GM21447 (cell line): Measurements from ENCODE around the gene RALGDS.

Experiments used
- ATAC-seq: cut with Tn5 transposase; IDR thresholded peaks from one replicate; pipeline ENCODE4 v1.9.1; 2021; ENCODE audit not compliant: unreplicated experiment

RALGDS gene

DNA sequence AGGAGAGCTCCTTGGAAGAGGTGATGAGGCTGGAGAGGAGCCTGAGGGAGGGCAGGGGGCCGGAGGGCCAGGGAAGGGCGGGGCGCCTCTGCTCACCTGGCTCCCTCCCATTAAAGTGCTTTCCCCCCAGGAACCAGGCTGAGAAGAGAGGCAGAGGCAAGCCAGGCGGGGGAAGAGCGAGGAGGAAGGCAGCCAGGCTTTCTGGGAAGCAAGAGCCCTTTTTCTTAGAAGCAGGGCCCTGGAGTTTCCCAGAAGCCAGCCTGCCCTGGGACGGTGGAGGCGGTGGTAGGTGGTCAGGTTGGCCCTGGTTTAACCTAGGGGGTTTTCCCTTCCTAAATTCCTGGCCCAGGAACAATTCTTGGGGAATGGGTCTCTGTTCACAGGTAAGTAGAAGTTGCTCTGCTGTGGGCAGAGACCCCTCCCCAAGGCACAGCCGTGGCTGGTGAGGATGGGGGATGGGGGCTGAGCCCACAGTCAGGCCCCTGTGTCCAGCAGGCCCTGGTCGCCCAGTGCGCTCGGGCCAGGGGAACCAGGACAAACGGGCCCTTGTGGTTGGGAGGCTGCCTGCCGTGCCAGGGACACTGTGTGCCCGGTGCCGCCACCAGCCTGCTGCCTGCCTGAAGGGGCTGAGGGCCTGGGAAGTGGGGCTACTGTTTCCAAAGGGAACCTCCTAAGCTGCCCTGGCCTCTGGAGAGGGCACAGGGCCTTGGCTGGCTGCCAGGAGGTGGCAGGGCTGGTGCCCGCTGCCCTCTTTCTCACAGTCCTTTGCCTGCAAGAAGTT, 16.6 kb upstream of the RALGDS start:
- ATAC-seq, result no peak

DNA sequence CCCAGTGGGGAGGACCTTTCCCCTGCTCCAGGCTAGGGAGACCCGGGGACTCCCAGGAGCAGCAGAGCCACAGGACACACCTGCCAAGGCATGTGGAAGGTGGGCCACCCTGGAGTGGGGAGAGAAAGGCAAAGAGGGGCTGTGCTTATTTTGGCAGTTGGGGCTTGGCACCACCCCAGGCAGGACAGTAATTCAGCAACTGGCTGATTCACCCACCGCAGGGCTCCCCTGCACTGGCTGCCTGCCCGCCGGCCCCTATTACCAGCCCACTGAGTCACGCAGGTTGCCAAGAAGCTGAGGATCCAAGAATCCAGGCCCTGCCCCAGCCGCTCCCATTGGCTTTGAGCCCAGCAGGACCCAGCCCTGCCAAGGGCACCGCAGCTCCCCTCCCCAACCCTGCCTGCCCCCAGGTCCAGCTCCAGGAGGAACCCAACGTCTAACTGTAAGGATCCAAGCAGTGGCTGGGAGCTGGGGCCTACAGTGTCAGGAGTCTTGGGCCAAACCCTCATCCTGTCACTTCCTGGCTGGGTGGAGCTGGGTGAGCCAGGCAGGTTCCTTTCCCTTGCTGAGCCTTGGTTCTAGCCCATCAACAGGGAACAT, 14.2 kb upstream of the RALGDS start:
- no peak for ATAC-seq

- ATAC-seq, result no peak
Observed at GRCh38 chr9:133134388-133135145, 13.5 kb upstream of the RALGDS start.

- ATAC-seq, result peak; percentile 89
Observed at GRCh38 chr9:133133681-133134387, 12.8 kb upstream of the RALGDS start.

DNA sequence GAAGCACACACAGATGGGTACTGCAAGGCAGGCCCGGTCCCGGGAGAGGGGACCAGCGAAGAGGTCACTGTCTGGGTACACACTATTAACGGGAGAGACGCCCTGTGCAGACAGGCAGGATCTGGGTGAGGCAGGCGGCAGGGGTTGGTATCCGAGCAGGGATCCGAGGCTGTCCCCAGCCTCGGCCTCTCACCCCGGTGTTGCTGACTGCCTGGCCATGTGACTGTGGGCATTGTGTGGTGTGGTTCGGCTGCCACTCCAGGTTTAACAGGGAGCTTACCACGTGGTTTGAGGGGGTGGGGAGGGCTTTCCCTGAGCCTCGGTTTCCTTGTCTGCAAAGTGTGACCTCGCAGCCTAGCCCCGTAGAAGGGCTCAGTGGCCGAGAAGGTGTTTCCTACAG, 11.1 kb upstream of the RALGDS start:
- no peak for ATAC-seq

DNA sequence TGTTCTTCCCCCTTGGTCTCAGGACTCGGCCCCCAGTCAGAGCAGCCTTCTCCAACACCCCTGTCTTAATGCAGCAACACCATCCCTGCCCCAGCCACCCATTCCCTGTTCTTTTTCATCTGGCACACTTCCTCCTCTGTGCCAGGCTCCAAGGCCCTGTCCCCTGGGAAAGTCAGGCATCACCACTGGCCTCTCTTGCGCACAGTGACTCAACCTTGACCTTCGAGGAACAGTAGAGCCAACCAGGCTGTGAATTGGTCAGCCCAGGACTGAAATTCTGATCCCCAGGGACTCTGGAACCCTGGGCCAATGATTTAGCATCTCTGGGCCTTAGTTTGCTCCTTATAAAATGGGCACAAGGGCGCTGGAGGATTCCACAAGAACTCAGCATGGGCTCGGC, 10.5 kb upstream of the RALGDS start:
- no peak for ATAC-seq

- ATAC-seq, result peak; percentile 37
Observed at GRCh38 chr9:133130685-133131244, 9.7 kb upstream of the RALGDS start.

DNA sequence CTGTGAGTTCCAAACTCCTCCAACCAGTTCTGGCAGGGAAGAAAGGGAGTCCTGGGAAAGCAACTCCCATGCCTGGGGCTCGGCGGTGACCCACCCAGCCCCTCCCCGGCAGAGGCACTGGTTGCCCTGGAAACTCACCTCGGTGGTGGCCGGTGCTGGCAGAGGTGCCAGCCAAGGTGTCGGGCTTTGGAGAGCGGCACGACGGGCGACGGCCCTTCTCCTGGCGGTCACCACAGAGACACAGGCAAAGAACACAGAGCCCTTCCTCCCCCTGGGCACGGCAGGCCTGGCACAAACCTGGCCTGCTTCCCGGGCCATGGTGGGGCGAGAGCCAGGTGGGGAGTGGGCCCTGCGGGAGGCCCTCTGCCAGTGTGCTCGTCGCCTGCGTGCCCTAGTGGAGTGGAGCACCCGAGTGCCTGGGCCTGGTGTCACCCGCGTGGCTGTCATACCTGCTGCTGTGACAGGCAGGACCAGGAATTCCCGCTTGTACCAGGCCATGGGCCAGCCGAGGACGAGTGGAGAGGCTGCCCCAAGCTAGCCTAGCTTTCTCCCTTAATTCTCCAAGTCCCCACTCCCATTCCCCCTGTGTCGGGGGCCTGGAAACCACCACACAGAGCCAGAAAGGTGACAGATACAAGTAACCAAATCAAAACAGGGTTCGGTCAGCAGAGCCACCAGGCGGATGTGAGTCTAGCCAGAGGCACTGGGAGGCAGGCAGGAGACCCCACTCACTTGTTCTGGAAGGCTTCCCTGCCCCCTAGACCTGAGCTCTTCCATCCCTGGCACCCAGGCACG, 8.2 kb upstream of the RALGDS start:
- ATAC-seq, result no peak

GRCh38 chr9:133128152-133128551, 7.1 kb upstream of the RALGDS start:
- no peak for ATAC-seq

GRCh38 chr9:133127340-133127981, 6.4 kb upstream of the RALGDS start:
- no peak for ATAC-seq

- ATAC-seq, result no peak
Observed at GRCh38 chr9:133126697-133127339, 5.8 kb upstream of the RALGDS start.

DNA sequence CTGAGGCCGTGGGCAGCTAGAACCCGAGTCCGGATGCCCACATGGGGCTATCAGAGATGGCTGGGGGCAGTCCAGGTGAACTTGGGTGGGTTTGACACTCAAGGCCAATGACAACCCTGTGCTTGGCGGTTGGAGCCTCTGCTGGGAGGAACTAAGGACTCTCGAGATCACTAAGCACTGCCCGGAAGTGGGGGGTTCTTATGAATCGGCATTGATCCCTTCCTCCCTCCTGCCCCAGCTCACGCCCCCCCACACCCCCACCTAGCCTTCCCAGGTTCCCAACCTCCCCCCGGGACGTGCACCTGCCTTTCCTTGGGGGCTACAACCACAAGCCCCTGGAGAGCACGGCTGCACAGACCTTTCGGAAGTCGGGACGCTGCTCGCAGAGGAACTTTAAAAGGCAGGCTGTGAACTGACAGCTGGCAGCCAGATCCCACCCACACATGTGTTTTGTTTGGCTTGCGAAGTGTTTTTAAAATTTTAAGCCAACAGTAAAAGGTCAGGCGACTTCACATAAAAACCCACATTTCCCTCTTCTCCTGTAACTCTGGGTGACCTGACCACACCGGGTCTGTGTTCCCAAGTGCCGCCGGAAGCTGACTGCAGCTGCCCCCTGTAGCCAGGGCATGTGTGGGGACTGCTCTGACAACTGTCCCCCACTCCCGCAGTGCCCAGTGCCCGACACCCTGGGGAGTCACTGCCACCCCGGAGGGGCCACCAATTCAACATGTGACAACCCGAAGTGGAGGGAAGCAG, 5.1 kb upstream of the RALGDS start:
- peak; percentile 47 for ATAC-seq

GRCh38 chr9:133124907-133125275, 3.9 kb upstream of the RALGDS start:
- ATAC-seq, result no peak

GRCh38 chr9:133124123-133124906, 3.3 kb upstream of the RALGDS start:
- no peak for ATAC-seq

DNA sequence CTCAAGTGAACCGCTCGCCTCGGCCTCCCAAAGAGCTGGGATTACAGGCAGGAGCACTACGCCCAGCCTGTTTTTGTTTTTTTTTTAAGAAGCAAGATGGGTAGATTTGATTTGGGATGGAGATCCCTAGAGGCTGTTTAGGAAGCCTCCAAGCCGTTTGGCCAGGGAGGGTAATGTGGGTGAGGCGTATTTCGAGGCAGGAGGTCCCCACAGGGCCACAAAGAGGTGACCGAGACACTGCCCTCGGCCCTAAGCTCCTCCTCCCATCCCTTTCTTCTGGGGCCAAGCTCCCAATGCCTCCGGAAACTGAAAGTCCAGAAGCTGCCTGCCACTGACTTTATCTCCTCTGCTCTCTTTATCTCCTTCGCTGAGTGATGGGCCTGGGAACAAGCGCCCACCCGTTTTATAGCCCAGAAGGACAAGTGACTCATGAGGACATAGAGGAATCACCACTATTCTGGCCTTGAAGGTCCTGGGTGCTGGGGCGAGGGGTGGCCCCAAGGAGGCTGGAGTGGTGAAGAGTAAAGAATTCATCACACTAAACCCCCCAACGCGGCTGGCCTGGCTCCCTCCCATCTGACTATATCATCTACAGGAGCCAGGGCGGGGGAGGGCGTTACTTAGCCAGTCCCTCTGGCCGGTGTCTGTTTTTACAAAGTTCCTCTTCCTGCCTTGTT, 2.0 kb upstream of the RALGDS start:
- ATAC-seq, result no peak

- ATAC-seq, result no peak
Observed at GRCh38 chr9:133122605-133122934, 1.5 kb upstream of the RALGDS start.

GRCh38 chr9:133121915-133122550, 993 bp upstream of the RALGDS start:
- no peak for ATAC-seq
